CD4-positive, alpha-beta T cell treated with Interleukin-21 for 1 hour (primary cell): ENCODE results near the gene PREP.

Experiments
- DNase-seq: peaks from one replicate; pipeline ENCODE4 v3.0.0-alpha.2; 2020

Gene PREP

GRCh38 chr6:105336986-105337385 lies 65.9 kb downstream of the PREP start:
- DNase-seq, result no peak

- DNase-seq, result no peak
Measured at GRCh38 chr6:105332576-105332975, 70.3 kb downstream of the PREP start.

- DNase-seq, result no peak
Measured at GRCh38 chr6:105331927-105332326, 71.0 kb downstream of the PREP start.

GRCh38 chr6:105330913-105331312 lies 72.0 kb downstream of the PREP start:
- no peak for DNase-seq

GRCh38 chr6:105330364-105330763 lies 72.5 kb downstream of the PREP start:
- DNase-seq, result no peak

GRCh38 chr6:105326833-105327770 lies 75.8 kb downstream of the PREP start:
- no peak for DNase-seq

- no peak for DNase-seq
Measured at GRCh38 chr6:105326216-105326615, 76.7 kb downstream of the PREP start.

- DNase-seq, result no peak
Measured at GRCh38 chr6:105324386-105324950, 78.4 kb downstream of the PREP start.

GRCh38 chr6:105322499-105323225 lies 80.2 kb downstream of the PREP start:
- DNase-seq, result no peak

GRCh38 chr6:105321728-105322127 lies 81.2 kb downstream of the PREP start:
- no peak for DNase-seq

- no peak for DNase-seq
Measured at GRCh38 chr6:105321207-105321606, 81.7 kb downstream of the PREP start.

GRCh38 chr6:105320765-105321164 lies 82.1 kb downstream of the PREP start:
- DNase-seq, result no peak

- DNase-seq, result no peak
Measured at GRCh38 chr6:105320271-105320670, 82.6 kb downstream of the PREP start.

GRCh38 chr6:105319331-105319730 lies 83.6 kb downstream of the PREP start:
- DNase-seq, result no peak

GRCh38 chr6:105318660-105319059 lies 84.2 kb downstream of the PREP start:
- DNase-seq, result no peak

GRCh38 chr6:105317607-105318533 lies 85.0 kb downstream of the PREP start:
- peak; percentile 3 for DNase-seq

- DNase-seq, result no peak
Measured at GRCh38 chr6:105313211-105313610, 89.7 kb downstream of the PREP start.

- no peak for DNase-seq
Measured at GRCh38 chr6:105310947-105311346, 91.9 kb downstream of the PREP start.

- DNase-seq, result no peak
Measured at GRCh38 chr6:105310371-105310770, 92.5 kb downstream of the PREP start.

- DNase-seq, result no peak
Measured at GRCh38 chr6:105308840-105309239, 94.0 kb downstream of the PREP start.

GRCh38 chr6:105305521-105305920 lies 97.4 kb downstream of the PREP start:
- no peak for DNase-seq

GRCh38 chr6:105304825-105305224 lies 98.1 kb downstream of the PREP start:
- no peak for DNase-seq

- DNase-seq, result no peak
Measured at GRCh38 chr6:105304366-105304765, 98.5 kb downstream of the PREP start.
